ENCODE measurements around the gene RHO.
"Not testable (repeated sequence)": the region's sequence is repeated elsewhere in the genome, so short reads cannot be mapped to it uniquely, and the experiment has no call there.

RHO gene

GRCh38 chr3:129543156-129543790 lies 14.8 kb downstream of the RHO start, which contains the start of gene H1-8:
Gene H1-8 (plus strand): TSS chr3:129543175. CDS start chr3:129543219, 44 bp downstream.
- DNase-seq (ENCODE audit: low read depth) = no peak

DNA sequence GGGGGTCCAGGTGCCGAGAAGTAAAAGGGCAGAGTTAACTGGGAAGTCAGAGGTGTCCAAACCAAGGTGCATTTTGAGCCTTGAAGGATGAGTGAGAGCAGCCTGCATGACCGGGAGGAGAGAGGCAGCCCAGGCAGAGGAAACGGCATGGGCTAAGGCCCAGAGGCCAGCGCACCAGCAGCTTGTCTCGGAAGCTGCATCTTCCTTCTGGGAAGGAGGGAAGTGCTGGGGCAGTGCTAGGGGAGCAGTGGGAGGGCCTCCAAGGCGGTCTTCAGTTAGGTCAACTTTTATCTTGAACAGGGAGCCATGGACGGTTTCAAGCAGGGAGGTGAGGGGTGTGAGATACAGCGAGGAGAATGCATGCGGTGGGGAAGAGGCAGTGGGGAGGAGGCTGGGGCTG lies 15.6 kb downstream of the RHO start:
- no peak for DNase-seq (ENCODE audit: low read depth)

DNA sequence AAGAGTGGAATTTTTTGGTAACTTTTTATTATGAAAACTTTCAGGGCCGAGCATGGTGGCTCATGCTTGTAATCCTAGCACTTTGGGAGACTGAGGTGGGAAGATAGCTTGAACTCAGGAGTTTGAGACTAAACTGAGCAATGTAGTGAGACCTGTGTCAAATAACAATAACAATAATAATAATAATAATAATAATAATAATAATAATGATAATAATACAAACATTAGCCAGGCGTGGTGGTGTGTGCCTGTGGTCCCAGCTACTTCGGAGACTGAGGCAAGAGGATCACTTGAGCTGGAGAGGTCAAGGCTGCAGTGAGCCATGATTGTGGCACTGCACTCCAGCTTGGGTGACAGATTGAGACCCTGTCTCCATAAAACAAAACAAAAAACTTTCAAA lies 17.5 kb downstream of the RHO start:
- DNase-seq (ENCODE audit: low read depth) = not testable (repeated sequence)

DNA sequence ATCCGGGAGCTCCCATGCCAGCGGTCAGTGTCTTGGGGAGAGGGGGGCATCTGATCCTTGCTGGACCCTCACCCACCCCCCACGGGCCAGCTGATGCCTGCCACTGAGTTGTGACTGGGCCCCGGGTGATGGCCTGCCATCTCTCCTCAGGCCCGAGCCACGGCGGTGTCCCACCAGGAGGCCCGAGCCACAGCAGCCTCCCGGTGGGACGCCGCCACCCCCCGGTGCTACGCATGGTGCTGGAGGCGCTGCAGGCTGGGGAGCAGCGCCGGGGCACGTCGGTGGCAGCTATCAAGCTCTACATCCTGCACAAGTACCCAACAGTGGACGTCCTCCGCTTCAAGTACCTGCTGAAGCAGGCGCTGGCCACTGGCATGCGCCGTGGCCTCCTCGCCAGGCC lies 18.8 kb downstream of the RHO start:
- no peak for DNase-seq (ENCODE audit: low read depth)

- no peak for DNase-seq (ENCODE audit: low read depth)
These were observed 19.9 kb downstream of the RHO start for GRCh38 chr3:129548104-129548965.

DNA sequence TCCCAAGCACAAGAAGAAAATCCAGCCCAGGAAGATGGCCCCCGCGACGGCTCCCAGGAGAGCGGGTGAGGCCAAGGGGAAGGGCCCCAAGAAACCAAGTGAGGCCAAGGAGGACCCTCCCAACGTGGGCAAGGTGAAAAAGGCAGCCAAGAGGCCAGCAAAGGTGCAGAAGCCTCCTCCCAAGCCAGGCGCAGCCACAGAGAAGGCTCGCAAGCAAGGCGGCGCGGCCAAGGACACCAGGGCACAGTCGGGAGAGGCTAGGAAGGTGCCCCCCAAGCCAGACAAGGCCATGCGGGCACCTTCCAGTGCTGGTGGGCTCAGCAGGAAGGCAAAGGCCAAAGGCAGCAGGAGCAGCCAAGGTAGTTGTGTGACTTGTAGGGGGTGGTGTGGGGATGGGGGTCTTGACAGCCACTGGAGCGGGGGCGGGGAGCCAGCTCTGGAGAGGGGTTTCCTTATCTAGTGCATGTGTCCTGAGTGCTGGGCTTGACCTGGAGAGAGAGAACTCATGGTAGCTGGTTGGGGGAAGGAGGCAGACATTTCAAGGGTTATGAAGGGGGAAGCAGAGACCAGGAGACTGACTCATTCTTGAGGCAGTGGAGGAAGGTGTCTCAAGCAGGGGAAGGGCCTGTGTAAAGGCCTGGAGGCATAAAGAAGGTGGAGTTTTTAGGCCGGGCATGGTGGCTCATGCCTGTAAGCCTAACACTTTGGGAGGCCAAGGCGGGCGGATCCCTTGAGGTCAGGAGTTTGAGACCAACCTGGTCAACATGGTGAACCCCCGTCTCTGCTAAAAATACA lies 20.8 kb downstream of the RHO start:
- DNase-seq (ENCODE audit: low read depth) = no peak

DNA sequence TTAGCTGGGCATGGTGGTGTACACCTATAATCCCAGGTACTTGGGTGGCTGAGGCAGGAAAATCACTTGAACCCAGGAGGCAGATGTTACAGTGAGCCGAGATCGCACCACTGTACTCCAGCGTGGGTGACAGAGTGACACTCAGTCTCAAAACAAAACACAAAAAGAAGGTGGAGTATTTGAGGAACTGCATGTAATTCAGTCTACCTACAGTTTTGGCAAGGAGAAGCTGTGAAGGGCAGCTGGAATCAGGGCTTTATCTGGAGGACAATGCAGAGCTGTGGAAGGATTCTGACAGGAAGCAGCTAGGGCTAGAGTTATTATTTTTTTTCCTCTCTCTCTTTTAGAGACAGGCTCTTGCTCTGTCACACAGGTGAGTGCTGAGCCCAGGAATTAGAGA lies 21.4 kb downstream of the RHO start:
- no peak for DNase-seq (ENCODE audit: low read depth)

- no peak for DNase-seq (ENCODE audit: low read depth)
These were observed 24.0 kb downstream of the RHO start for GRCh38 chr3:129552287-129553050.

DNA sequence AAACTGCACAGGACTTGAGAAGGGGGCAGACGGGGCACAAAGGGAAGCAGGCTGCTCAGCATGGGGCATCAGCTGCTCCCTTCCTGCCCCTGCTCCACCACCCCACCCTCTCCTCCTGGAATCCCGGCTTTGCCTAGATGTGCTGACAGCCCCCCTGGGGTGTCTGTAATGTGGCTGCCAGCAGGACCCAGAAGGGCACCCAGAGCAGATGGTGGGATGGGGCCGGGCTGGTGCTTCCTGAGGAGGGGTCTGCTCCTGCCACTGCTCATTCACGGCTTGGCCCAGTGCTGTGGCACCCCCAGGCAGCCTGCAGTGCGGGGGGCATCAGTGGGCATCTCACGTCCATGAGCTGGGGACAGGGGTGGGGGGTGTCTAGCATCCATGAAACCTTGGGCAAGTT lies 24.7 kb downstream of the RHO start:
- DNase-seq (ENCODE audit: low read depth) = no peak

DNA sequence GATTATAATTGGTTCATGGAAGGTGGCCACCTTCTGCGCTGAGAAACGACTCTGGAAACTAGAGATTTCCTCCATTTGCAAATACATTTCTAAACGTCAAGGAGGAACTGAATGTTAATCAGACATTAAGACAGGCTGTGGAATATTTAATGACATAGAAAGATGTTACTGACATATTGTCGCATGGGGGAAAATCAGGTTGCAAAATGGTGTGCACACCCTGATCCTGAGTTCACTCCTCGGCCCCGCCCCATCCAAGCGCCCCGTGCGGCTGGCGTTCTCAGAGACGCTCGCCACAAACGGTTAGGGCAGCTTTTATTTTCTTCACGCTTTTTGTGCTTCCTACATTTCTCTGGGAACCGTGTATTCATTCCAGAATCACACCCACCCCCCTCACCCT lies 25.3 kb downstream of the RHO start:
- DNase-seq (ENCODE audit: low read depth) = no peak

- DNase-seq (ENCODE audit: low read depth) = no peak
These were observed 26.1 kb downstream of the RHO start for GRCh38 chr3:129554356-129555152.

GRCh38 chr3:129555153-129555550 lies 26.7 kb downstream of the RHO start:
- DNase-seq (ENCODE audit: low read depth) = no peak

- DNase-seq (ENCODE audit: low read depth) = no peak
These were observed 27.3 kb downstream of the RHO start for GRCh38 chr3:129555616-129556357.

GRCh38 chr3:129556358-129556695 lies 27.9 kb downstream of the RHO start:
- no peak for DNase-seq (ENCODE audit: low read depth)

- DNase-seq (ENCODE audit: low read depth) = no peak
These were observed 28.6 kb downstream of the RHO start for GRCh38 chr3:129556890-129557547.

GRCh38 chr3:129557548-129557894 lies 29.1 kb downstream of the RHO start:
- no peak for DNase-seq (ENCODE audit: low read depth)

- DNase-seq (ENCODE audit: low read depth) = no peak
These were observed 29.8 kb downstream of the RHO start for GRCh38 chr3:129558081-129558771.

DNA sequence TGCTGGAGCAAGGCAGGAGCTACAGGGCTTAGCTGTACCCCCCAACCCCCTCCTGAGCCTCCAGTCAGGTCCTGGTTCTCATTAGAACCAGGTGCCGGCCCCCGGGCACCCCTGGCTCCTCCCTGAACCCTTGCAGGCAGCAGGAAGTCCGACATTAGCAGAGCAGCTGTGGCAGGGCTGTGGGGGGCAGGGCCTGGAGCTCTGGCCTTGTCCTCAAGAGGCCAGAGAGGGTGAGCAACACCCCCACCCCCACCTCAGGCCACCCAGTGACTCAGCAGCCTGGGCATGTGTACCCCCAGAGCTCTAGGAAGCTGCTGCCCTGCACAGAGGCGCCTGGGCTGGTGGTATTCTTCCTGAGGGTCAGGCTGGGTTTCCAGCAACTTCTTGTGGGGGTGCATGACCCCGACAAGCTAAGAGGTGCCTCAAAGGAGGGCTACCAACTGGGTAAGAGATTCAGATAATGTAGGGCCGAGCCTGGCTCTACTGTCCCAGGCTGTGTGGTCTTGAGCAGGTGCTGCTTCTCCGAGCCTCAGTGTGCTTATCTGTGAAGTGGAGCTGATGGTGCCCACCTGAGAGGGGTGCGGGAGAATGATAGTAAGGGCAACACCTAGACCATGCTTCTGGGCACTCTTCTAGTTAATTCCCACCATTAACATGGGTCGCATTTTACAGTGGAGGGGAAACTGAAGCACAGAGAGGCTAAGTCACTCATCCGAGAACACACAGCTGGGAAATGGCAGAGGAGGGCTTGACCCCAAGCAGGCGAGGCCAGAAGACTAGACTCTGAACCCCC lies 30.5 kb downstream of the RHO start:
- no peak for DNase-seq (ENCODE audit: low read depth)

Measured in stimulated activated CD8-positive, alpha-beta memory T cell treated with anti-CD3 and anti-CD28 coated beads, Interleukin-15, amount 100 ng/mL, for 24 hours (primary cell).